ENCODE results near the gene SGCD. TPM values are rescaled to one million over a fixed set of nuclear protein-coding genes. Genes with fewer than 3 reads are reported as not detected.

SGCD gene
- total and polyA plus RNA-seq, 2 of the 4 experiments (the other 2 are of a cell fraction), result 5.8 to 10.6 TPM

- no peak overlapping the region for H3K56ac ChIP-seq (ENCODE audit: extremely low read depth, insufficient read depth, low read length)
- H4K8ac ChIP-seq (ENCODE audit: low read depth in 2 of 2, low read length in 2 of 2), result no peak overlapping the region
- H3K4me1 ChIP-seq (ENCODE audit: control insufficient read depth, insufficient read depth, low read length), result no peaks in the 10 kb centered on the region
- peaks cover 0 to 7% of the 10 kb centered on the region in 2 experiments; a peak in 2 of 4 replicates for H3K79me1 ChIP-seq (ENCODE audit: low read depth in 1 of 2, low read length in 2 of 2)
- intact Hi-C loops (cut with micrococcal nuclease), result no loop called here
- H3K18ac ChIP-seq (ENCODE audit: low read depth, low read length), result no peak overlapping the region
- no peak overlapping the region for H3K4ac ChIP-seq (ENCODE audit: low read depth, low read length)
- no peak overlapping the region for H2AFZ ChIP-seq (replicated peaks; ENCODE audit: low read length, poor library complexity)
- H3K27ac ChIP-seq (ENCODE audit: insufficient read depth, low read length), result no peak overlapping the region
- H4K5ac ChIP-seq (ENCODE audit: low read depth, low read length), result no peak overlapping the region
- in situ Hi-C loops (cut with MboI; ENCODE audit: low sequenced_read_pairs), result no loop called here
- no peak for TF ChIP-seq BHLHE40 (IDR thresholded peaks at IDR 0.05; ENCODE audit: low read depth, low read length)
- TF ChIP-seq ELK1 (IDR thresholded peaks at IDR 0.05; ENCODE audit: borderline replicate concordance, low read depth, low read length), result no peak
- no peak for TF ChIP-seq CHD1 (IDR thresholded peaks at IDR 0.05; ENCODE audit: low read depth, low read length)
- no peak for TF ChIP-seq MAZ (IDR thresholded peaks at IDR 0.05; ENCODE audit: borderline replicate concordance, low read depth, low read length)
- TF ChIP-seq MAFK (IDR thresholded peaks at IDR 0.05; ENCODE audit: low read depth, low read length), result no peak
- TF ChIP-seq RFX5 (IDR thresholded peaks at IDR 0.05; ENCODE audit: low read depth, low read length), result no peak
- TF ChIP-seq NFE2L2 (IDR thresholded peaks at IDR 0.05; ENCODE audit: low read depth, low read length), result no peak
- no peak for TF ChIP-seq RAD21 (IDR thresholded peaks at IDR 0.05; ENCODE audit: low read length)
- H3K14ac ChIP-seq (replicated peaks; ENCODE audit: low read depth, low read length), result no peak overlapping the region
- H2AK9ac ChIP-seq (replicated peaks; ENCODE audit: low read depth, low read length, poor library complexity), result no peak overlapping the region
- no peaks in the 10 kb centered on the region for H3K36me3 ChIP-seq (ENCODE audit: control insufficient read depth, insufficient read depth, low read length)
- no peak overlapping the region for H4K91ac ChIP-seq (ENCODE audit: insufficient read depth, low read depth, low read length)
- no peak overlapping the region for H3K4me3 ChIP-seq (ENCODE audit: insufficient read depth, low read depth, low read length)
- H2BK15ac ChIP-seq (ENCODE audit: low read depth, low read length), result no peak overlapping the region
- H2BK120ac ChIP-seq (ENCODE audit: low read depth, low read length), result no peak overlapping the region
- H3K9me3 ChIP-seq (ENCODE audit: control insufficient read depth, insufficient read depth, low read length), result no peaks in the 10 kb centered on the region
- H2BK5ac ChIP-seq (ENCODE audit: low read depth, low read length, poor library complexity, severe bottlenecking), result no peak overlapping the region
- no peak overlapping the region for H3K9ac ChIP-seq (ENCODE audit: low read depth, low read length)
- no peaks in the 10 kb centered on the region for H4K20me1 ChIP-seq (ENCODE audit: insufficient read depth, low read length)
- no peak for DNase-seq
- CTCF ChIA-PET, result no interaction called here
- no TSS peak for BruUV-seq (replicated peaks)
- no peak overlapping the region for H2BK20ac ChIP-seq (ENCODE audit: low read depth, low read length)
- no peak for ATAC-seq (ENCODE audit: low read depth)
- 86% methylated on average over 1 of the region's 1 CpG; no CpG with 5 or more reads in 1 of the 2 experiments for WGBS, 2 experiments (ENCODE audit: extremely low coverage in 2 of 2, insufficient read length in 1 of 2)
- H3K27me3 ChIP-seq (ENCODE audit: control insufficient read depth, insufficient read depth, low read length), result no peaks in the 10 kb centered on the region
- H3K9me1 ChIP-seq (ENCODE audit: insufficient read depth, low read length), result 0 out of 2 replicates have a peak, but pooled peaks cover 4% of the 10 kb centered on the region
- no peak overlapping the region for H2AK5ac ChIP-seq (ENCODE audit: low read depth, low read length)
- H3K23ac ChIP-seq (ENCODE audit: low read depth, low read length), result no peak overlapping the region
- H3K4me2 ChIP-seq (ENCODE audit: low read depth, low read length), result no peak overlapping the region
- dilution Hi-C loops (cut with HindIII; ENCODE audit: low sequenced_read_pairs, unreplicated experiment), result no loop called here
- POLR2A ChIA-PET (ENCODE audit: unreplicated experiment), result no interaction called here
These were observed 105.8 kb downstream of the SGCD start for GRCh38 chr5:156432830-156433105.

Measured in IMR-90 (cell line).